Mesendoderm (in vitro differentiated cells): ENCODE data around the gene TPT1.

Experiments used
- DNase-seq: peaks from one replicate; pipeline ENCODE4 v3.0.0; 2013
- H2AK5ac ChIP-seq: 2 replicates; pipeline ENCODE4 v1.6.1; 2013; ENCODE audit warnings: low read length, inconsistent platforms
- H2BK120ac ChIP-seq: 2 replicates; pipeline ENCODE4 v1.6.1; 2013; ENCODE audit warnings: low read depth, mild to moderate bottlenecking, low read length, moderate library complexity, mixed read lengths
- H2BK15ac ChIP-seq: replicated peaks from 2 replicates; pipeline ENCODE4 v1.6.1; 2013; ENCODE audit warnings: low read depth, mild to moderate bottlenecking, moderate library complexity
- H2BK5ac ChIP-seq: 2 replicates; pipeline ENCODE4 v1.6.1; 2013; ENCODE audit warnings: low read length, inconsistent platforms
- H3K18ac ChIP-seq: 2 replicates; pipeline ENCODE4 v1.6.1; 2013; ENCODE audit warnings: mild to moderate bottlenecking, low read length, mixed read lengths
- H3K23ac ChIP-seq: one replicate; pipeline ENCODE4 v1.6.1; 2013; ENCODE audit warnings: low read length
- H3K27ac ChIP-seq: 2 replicates; pipeline ENCODE4 v1.5.1; 2013; ENCODE audit warnings: low read depth, mild to moderate bottlenecking, inconsistent platforms, low read length, moderate library complexity
- H3K27me3 ChIP-seq: 2 replicates; pipeline ENCODE4 v1.6.1; 2013; ENCODE audit warnings: low read length, control low read depth, mild to moderate bottlenecking, inconsistent platforms; ENCODE audit not compliant: insufficient read depth, poor library complexity
- H3K36me3 ChIP-seq: 2 replicates; pipeline ENCODE4 v1.6.1; 2013; ENCODE audit warnings: low read length, inconsistent platforms; ENCODE audit not compliant: control insufficient read depth, insufficient read depth
- H3K4ac ChIP-seq: one replicate; pipeline ENCODE4 v1.6.1; 2013; ENCODE audit warnings: low read depth, mild to moderate bottlenecking, low read length, moderate library complexity
- H3K4me1 ChIP-seq: 2 replicates; pipeline ENCODE4 v1.6.1; 2013; ENCODE audit warnings: low read depth, low read length, inconsistent platforms; ENCODE audit not compliant: control insufficient read depth
- H3K4me2 ChIP-seq: 2 replicates; pipeline ENCODE4 v1.6.1; 2013; ENCODE audit warnings: low read length
- H3K4me3 ChIP-seq: 2 replicates; pipeline ENCODE4 v1.5.1; 2013; ENCODE audit warnings: mild to moderate bottlenecking, low read length
- H3K56ac ChIP-seq: one replicate; pipeline ENCODE4 v1.6.1; 2013; ENCODE audit warnings: low read length
- H3K79me1 ChIP-seq: 2 replicates; pipeline ENCODE4 v1.6.1; 2013; ENCODE audit warnings: low read length, inconsistent platforms
- H3K79me2 ChIP-seq: 2 replicates; pipeline ENCODE4 v1.6.1; 2013; ENCODE audit warnings: mild to moderate bottlenecking, low read length; ENCODE audit not compliant: control insufficient read depth, insufficient read depth
- H3K9ac ChIP-seq: 2 replicates; pipeline ENCODE4 v1.6.1; 2013; ENCODE audit warnings: low read length, inconsistent platforms
- H4K5ac ChIP-seq: one replicate; pipeline ENCODE4 v1.6.1; 2013; ENCODE audit warnings: low read length
- H4K8ac ChIP-seq: one replicate; pipeline ENCODE4 v1.6.1; 2013; ENCODE audit warnings: low read depth, mild to moderate bottlenecking, control low read depth, low read length, moderate library complexity
- WGBS: extraction: QIAGEN DNeasy Blood & Tissue Kit; methylation state at CpG from one replicate; pipeline ENCODE4 v1.1.7; 2013; ENCODE audit warnings: low lambda C conversion rate, missing lambda C conversion rate; ENCODE audit not compliant: insufficient coverage; ENCODE audit errors: extremely low coverage; 5-methylcytosine and 5-hydroxymethylcytosine counted together

TPT1 gene

GRCh38 chr13:45331123-45331619, 9.8 kb downstream of the TPT1 start:
- Histone ChIP-seq H3K27me3 (no peaks in the 10 kb centered on the region), H3K27ac (no peak overlapping the region), H2BK5ac (no peak overlapping the region), H4K5ac (no peak overlapping the region), H4K8ac (no peak overlapping the region), H3K23ac (no peak overlapping the region), H2BK120ac (no peak overlapping the region), H3K4me3 (no peak overlapping the region), H3K4me2 (no peak overlapping the region), H3K79me1 (peaks cover 2% of the 10 kb centered on the region), H3K36me3 (peaks cover 6% of the 10 kb centered on the region), H2AK5ac (no peak overlapping the region), H3K9ac (no peak overlapping the region), H3K4me1 (peaks cover 1% of the 10 kb centered on the region), H3K79me2 (no peaks in the 10 kb centered on the region), H3K56ac (no peak overlapping the region), H2BK15ac (no peak overlapping the region), H3K18ac (no peak overlapping the region), H3K4ac (no peak overlapping the region)
- DNase-seq: no peak
- WGBS: no CpG with 5 or more reads among the region's 1 CpG

- Histone ChIP-seq H2BK120ac (no peak overlapping the region), H3K56ac (no peak overlapping the region), H3K4me3 (no peak overlapping the region), H2AK5ac (no peak overlapping the region), H3K27me3 (no peaks in the 10 kb centered on the region), H3K18ac (no peak overlapping the region), H4K8ac (no peak overlapping the region), H3K9ac (no peak overlapping the region), H3K27ac (no peak overlapping the region), H3K79me2 (no peaks in the 10 kb centered on the region), H3K36me3 (no peaks in the 10 kb centered on the region), H4K5ac (no peak overlapping the region), H2BK5ac (no peak overlapping the region), H3K4me2 (no peak overlapping the region), H3K4ac (no peak overlapping the region), H3K4me1 (peaks cover 1% of the 10 kb centered on the region), H3K79me1 (no peaks in the 10 kb centered on the region), H2BK15ac (no peak overlapping the region), H3K23ac (no peak overlapping the region)
- no peak for DNase-seq
- no CpG with 5 or more reads among the region's 3 CpGs for WGBS
These were observed 12.3 kb downstream of the TPT1 start for GRCh38 chr13:45328661-45329111.

GRCh38 chr13:45327253-45327955, 13.6 kb downstream of the TPT1 start:
- no peak overlapping the region for H3K9ac ChIP-seq
- no peak overlapping the region for H3K18ac ChIP-seq
- no peaks in the 10 kb centered on the region for H3K36me3 ChIP-seq
- H2BK15ac ChIP-seq: no peak overlapping the region
- no peak overlapping the region for H2BK120ac ChIP-seq
- no peaks in the 10 kb centered on the region for H3K79me2 ChIP-seq
- H3K27ac ChIP-seq: no peak overlapping the region
- no peak overlapping the region for H3K56ac ChIP-seq
- WGBS: no CpG with 5 or more reads among the region's 9 CpGs
- H4K5ac ChIP-seq: no peak overlapping the region
- no peak overlapping the region for H3K4ac ChIP-seq
- H3K4me3 ChIP-seq: no peak overlapping the region
- H2BK5ac ChIP-seq: no peak overlapping the region
- no peak for DNase-seq
- no peak overlapping the region for H3K23ac ChIP-seq
- H3K4me1 ChIP-seq: peaks cover 1% of the 10 kb centered on the region
- no peak overlapping the region for H3K4me2 ChIP-seq
- no peaks in the 10 kb centered on the region for H3K79me1 ChIP-seq
- H2AK5ac ChIP-seq: no peak overlapping the region
- no peak overlapping the region for H4K8ac ChIP-seq
- H3K27me3 ChIP-seq: no peaks in the 10 kb centered on the region

- H3K79me2 ChIP-seq: no peaks in the 10 kb centered on the region
- no peak overlapping the region for H3K18ac ChIP-seq
- H3K36me3 ChIP-seq: no peaks in the 10 kb centered on the region
- no peak overlapping the region for H4K5ac ChIP-seq
- no peaks in the 10 kb centered on the region for H3K79me1 ChIP-seq
- no peak overlapping the region for H3K4ac ChIP-seq
- no peak overlapping the region for H3K56ac ChIP-seq
- no peak overlapping the region for H4K8ac ChIP-seq
- H2AK5ac ChIP-seq: no peak overlapping the region
- H3K23ac ChIP-seq: no peak overlapping the region
- H2BK5ac ChIP-seq: no peak overlapping the region
- no peak overlapping the region for H3K27ac ChIP-seq
- no peak overlapping the region for H3K4me2 ChIP-seq
- H3K27me3 ChIP-seq: no peaks in the 10 kb centered on the region
- H3K4me3 ChIP-seq: no peak overlapping the region
- no CpG with 5 or more reads among the region's 4 CpGs for WGBS
- no peak for DNase-seq
- H2BK15ac ChIP-seq: no peak overlapping the region
- H3K9ac ChIP-seq: no peak overlapping the region
- H3K4me1 ChIP-seq: peaks cover 1% of the 10 kb centered on the region
- no peak overlapping the region for H2BK120ac ChIP-seq
These were observed 15.2 kb downstream of the TPT1 start for GRCh38 chr13:45325806-45326205.

- H3K9ac ChIP-seq: no peak overlapping the region
- no peak overlapping the region for H2AK5ac ChIP-seq
- H3K27me3 ChIP-seq: no peaks in the 10 kb centered on the region
- no peak overlapping the region for H4K8ac ChIP-seq
- no peak overlapping the region for H4K5ac ChIP-seq
- H3K56ac ChIP-seq: no peak overlapping the region
- WGBS: no CpG with 5 or more reads among the region's 4 CpGs
- no peak overlapping the region for H3K27ac ChIP-seq
- no peaks in the 10 kb centered on the region for H3K4me1 ChIP-seq
- no peak overlapping the region for H2BK5ac ChIP-seq
- H3K4me3 ChIP-seq: no peak overlapping the region
- H2BK120ac ChIP-seq: no peak overlapping the region
- no peak overlapping the region for H2BK15ac ChIP-seq
- no peak overlapping the region for H3K23ac ChIP-seq
- H3K18ac ChIP-seq: no peak overlapping the region
- no peak for DNase-seq
- H3K4ac ChIP-seq: no peak overlapping the region
- no peaks in the 10 kb centered on the region for H3K36me3 ChIP-seq
- H3K79me2 ChIP-seq: no peaks in the 10 kb centered on the region
- H3K79me1 ChIP-seq: no peaks in the 10 kb centered on the region
- no peak overlapping the region for H3K4me2 ChIP-seq
These were observed 19.9 kb downstream of the TPT1 start for GRCh38 chr13:45320876-45321629.
